ENCODE data around the gene CCDC179.

GRCh38 chr11:22829231-22830081, 30.8 kb downstream of the CCDC179 start, which contains the start of gene SVIP:
- peak; percentile 85 for TF ChIP-seq CTCF (IDR thresholded peaks at IDR 0.05)
- TF ChIP-seq ZFX (IDR thresholded peaks at IDR 0.05; ENCODE audit: borderline replicate concordance): no peak

Data from 22Rv1 (cell line).